GM12873 (cell line): Measurements from ENCODE around the gene PFKL.

Experiments used
- CTCF ChIP-seq: IDR thresholded peaks from 2 replicates; pipeline ENCODE4 v1.5.1; 2012; ENCODE audit warnings: low read depth, mild to moderate bottlenecking, moderate library complexity, low read length, control low read depth; ENCODE audit not compliant: insufficient read depth; ENCODE audit errors: missing control alignments

The PFKL gene

GRCh38 chr21:44319407-44320065 is 19.7 kb downstream of the PFKL start:
- TF ChIP-seq CTCF = no peak

DNA sequence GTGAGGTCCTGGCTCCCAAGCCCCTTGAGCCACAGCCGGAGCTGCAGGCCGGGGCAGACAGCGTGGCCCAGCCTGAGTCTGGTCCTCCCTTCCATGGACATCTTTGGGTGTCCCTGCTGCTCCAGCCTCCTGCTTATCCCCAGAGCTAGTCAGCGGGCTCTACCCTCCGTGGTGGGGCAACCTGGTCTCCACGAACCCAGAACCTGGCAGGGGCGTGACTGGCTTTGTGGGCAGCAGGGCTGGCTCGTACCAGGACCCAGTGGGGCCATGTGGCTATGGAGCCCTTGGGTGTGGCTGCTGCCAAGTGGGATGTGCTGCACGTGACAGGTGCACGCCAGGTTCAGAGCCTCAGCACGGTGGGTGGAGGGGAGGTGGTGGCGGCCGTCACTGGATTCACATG is 21.0 kb downstream of the PFKL start:
- no peak for TF ChIP-seq CTCF

- TF ChIP-seq CTCF = no peak
These were observed 22.1 kb downstream of the PFKL start for GRCh38 chr21:44321846-44322450.

DNA sequence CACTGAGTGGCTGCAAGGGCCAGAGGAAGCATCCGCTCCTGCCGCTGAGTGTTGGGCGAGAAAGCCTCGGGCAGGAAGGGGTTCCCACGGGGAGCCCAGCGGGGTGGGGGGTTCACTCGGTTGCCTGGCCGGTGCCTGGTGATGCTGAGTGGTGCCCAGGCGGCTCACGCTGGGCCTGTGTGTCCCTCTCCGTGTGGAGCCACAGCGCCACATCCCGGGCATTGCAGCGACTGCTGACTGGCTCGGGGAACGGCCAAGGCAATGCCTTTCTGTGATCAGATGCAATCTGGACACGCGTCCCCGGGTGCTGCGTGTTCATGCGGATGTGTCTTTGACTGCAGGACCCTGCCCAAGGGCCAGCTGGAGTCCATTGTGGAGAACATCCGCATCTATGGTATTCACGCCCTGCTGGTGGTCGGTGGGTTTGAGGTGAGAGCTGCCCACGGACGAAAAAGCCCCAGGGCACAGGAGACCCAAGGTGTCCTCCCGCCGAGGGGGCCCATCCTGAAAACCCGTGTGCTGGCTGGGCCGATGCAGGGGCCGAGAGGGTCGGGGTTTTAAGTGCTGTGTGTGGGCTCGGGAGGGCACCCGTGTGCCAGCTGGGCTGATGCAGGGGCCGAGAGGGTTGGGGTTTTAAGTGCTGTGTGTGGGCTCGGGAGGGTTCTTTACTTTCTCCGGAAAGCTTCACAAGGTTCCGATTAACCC is 22.9 kb downstream of the PFKL start:
- TF ChIP-seq CTCF = no peak

GRCh38 chr21:44323591-44323990 is 23.7 kb downstream of the PFKL start:
- TF ChIP-seq CTCF = no peak

DNA sequence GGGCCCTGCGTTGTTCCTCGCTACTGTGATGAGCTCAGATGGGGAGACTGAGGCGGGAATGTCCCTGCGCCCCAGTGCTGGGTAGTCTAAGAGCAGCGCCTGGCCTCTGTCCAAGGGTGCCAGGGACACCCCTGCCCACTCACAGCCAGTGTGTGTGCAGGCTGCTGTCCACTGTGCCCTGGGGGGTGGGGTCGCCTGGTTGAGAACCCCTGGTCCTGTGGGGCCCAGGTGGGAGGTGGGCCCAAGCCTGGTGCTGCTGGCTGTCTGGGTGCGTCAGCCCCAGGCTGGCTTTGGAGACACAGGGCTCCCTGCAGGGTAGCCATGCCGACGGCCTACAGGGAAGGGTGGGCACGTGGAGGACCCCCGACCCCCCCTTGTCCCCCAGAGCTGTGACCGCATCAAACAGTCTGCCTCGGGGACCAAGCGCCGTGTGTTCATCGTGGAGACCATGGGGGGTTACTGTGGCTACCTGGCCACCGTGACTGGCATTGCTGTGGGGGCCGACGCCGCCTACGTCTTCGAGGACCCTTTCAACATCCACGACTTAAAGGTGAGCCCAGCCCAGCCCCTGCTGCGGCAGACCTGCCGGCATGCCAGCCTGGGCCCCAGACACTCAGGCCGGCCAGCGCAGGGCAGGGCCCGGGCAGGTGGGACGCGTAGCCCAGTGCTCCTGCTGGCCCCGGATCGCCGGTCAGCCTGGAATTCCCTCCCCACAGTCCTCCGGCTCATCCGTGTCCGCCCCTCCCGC is 24.4 kb downstream of the PFKL start:
- TF ChIP-seq CTCF = no peak

GRCh38 chr21:44324854-44325107 is 24.9 kb downstream of the PFKL start:
- TF ChIP-seq CTCF = no peak
